GM21423 (cell line): ENCODE data around the gene C1QL1.

Source experiments
- ATAC-seq: cut with Tn5 transposase; IDR thresholded peaks from one replicate; pipeline ENCODE4 v1.9.1; 2021; ENCODE audit warnings: mild to moderate bottlenecking, moderate library complexity; ENCODE audit not compliant: unreplicated experiment

C1QL1 gene

GRCh38 chr17:44968225-44969143, at the start of gene C1QL1:
Gene C1QL1 (minus strand): TSS chr17:44968303. CDS start chr17:44968048, 255 bp downstream.
- ATAC-seq, result peak; percentile 89

DNA sequence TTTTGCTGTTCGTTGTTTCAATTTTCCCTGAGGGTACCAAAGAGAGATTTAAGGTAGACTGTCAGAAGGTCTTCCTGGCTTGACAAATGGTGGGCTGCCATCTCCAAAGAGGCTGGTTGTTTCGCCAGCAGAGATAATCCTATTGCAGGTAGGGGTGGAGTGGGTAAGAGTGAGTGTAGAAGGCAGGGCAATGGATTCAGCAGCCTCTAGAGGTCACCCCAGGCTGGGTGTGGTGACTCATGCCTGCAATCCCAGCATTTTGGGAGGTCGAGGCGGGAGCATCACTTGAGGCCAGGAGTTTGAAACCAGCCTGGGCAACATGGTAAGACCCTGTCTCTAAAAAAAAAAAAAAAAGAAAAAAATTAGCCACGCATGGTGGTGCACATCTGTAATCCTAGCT, 48.7 kb upstream of the C1QL1 start:
- no peak for ATAC-seq

- no peak for ATAC-seq
These were observed 48.1 kb upstream of the C1QL1 start for GRCh38 chr17:45016237-45016636.

DNA sequence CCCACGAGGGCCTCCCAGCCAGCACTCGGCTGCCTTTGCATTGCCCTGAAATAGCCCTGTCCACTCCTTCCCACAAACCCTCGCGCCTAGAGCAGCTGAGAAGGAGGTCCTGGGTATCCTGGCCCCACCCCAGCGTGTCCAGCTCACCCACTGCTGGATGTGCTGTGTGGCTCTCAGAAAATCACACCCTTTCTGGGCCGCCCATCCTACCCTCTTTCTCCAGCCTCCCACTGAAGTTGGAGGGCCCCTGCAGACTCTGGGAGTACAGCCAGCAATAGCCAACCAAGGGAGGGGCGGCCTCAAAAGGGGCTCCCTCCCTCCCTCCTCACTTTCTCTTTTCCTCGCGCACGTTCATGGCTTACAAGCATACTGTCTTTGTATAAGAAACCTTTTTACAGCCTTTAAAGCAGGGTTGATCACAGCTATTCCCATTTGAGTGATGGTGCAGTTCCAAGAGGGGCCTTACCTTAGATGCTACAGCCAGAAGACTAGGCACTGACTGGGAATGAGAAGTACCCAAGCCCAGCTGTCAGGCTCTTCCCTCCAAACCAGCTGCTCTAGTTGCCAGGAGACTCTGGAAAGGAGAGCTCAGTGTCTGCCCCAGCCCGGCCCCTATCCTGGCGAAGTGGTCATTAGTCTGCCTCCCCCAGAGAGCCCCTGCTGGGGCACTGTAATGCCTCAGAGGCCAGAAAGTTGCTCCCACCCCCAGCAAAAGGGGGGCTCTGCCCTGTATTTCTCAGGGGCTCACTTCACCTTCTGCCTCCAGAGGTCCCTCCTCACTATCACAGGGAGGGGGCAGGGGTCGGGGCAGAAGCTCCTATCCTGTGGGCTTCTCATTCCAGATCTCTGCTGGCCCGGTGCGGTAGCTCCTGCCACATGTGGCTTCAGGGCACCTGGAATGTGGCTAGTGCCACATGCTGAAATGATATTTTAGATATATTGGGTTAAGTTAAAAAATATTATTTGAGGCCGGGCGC, 45.2 kb upstream of the C1QL1 start:
- no peak for ATAC-seq

DNA sequence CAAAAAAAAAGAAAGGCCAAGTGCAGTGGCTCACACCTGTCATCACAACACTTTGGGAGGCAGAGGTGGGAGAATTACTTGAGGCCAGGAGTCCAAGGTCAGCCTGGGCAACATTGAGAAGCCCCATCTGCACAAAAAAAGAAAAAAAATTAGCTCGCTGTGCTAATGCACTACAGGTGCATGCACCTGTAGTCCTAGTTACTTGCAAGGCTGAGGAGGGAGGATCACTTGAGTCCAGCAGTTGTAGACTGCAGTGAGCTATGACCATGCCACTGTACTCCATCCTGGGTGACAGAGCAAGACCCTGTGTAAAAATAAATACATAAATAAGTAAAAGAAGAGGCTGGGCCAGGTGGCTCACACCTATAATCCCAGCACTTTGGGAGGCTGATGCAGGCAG, 43.7 kb upstream of the C1QL1 start:
- no peak for ATAC-seq

- ATAC-seq, result no peak
These were observed 41.8 kb upstream of the C1QL1 start for GRCh38 chr17:45009676-45010467.

DNA sequence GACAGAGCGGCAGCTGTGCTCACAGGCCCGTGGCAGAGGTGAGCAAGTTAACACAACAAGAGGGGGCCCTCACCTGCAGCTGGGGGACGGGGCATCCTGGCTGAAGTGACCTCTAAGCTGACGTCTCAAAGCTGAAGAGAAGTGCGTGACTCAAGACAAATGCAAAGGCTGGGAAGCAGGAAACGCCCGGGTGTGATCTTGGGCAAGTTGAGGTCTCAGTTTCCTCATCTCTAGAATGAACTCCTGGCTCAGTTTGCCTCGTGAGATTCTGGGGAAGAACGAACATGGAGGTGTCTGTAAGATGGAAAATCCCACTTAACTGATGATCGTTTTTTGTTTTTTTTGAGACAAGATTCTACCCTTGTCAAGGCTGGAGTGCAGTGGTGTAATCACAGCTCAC, 40.1 kb upstream of the C1QL1 start:
- ATAC-seq, result no peak

DNA sequence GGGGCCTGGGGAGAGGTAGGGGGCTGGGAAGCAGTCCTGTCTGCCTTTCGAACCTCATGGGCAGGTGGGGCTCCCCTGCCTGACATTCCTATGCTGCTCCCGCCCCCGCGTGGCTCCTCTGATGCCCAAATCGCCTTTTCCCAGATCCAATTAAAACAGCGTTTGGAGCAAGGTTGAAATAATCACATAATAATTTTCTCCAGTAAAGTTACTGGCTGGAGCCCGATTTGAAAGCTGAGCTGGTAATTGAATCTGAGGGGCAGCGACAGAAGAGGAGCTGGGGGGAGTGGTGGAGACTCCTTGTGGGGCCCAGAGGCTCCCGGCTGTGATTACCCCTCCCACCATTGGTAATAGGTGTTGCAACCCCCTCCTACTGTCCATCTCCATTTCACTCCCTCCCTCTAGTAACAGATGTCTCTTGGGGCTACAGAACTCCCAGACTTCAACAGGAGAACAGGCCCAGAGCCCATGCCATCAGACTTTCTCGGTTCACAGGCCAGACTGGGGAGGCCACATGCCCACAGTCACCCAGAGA, 38.9 kb upstream of the C1QL1 start:
- no peak for ATAC-seq

- ATAC-seq, result no peak
These were observed 37.6 kb upstream of the C1QL1 start for GRCh38 chr17:45005700-45006099.

DNA sequence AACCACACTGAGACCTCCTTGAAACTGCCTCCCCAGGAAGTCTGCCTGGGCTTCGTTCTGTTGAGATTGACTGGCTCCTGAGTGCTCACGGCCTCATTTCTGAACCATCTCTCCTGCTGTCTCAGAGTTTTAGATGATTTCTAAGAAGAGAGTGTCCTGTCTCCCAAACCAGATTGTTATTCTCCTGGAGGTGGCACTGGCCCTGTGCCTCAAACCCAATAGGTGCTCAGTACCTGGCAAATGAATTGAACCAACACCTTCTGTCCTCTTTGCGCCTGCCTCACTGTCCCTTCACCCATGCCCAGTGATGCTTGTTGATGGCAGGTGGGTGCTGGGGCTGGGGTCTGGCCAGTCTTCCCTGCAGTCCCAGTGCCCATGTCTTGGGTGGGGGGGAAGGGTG, 36.3 kb upstream of the C1QL1 start:
- ATAC-seq, result no peak

GRCh38 chr17:45003877-45004276, 35.8 kb upstream of the C1QL1 start:
- ATAC-seq, result no peak

DNA sequence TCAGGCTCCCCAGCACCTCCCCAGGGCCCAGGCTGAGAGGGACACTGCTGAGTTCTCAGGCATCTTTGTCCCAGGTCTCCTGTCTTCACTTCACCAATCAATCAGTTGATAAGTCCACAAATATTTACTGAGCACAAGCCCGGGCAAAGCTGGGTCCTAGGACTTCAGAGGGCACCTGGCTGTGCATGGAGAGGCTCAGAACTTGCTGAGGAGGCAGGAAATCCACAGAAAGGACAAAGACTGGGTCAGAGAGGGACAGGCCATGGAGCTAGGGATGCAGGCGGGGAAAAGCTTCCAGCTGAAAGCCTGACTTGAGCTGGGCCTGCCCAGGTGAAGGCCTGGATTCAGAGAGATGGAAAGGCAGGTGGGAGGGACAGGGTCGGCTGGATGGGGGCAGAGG, 33.2 kb upstream of the C1QL1 start:
- no peak for ATAC-seq

DNA sequence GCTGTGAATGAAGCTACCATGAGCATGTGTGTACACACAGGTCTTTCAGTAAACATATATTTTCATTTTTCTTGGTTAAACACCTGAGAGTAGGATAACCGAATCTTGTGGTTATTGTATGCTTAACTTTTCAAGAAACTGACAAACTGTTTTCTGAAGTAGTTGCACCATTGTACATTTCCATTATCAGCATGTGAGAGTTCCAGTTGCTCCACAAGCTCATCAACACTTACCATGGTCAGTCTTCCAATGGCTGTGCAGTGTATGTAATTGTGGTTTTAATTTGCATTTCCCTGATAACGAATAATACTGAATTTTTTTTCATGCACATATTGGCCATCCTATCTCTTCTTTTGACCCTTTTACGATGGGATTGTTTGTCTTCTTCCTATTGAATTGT, 31.3 kb upstream of the C1QL1 start:
- ATAC-seq, result no peak

DNA sequence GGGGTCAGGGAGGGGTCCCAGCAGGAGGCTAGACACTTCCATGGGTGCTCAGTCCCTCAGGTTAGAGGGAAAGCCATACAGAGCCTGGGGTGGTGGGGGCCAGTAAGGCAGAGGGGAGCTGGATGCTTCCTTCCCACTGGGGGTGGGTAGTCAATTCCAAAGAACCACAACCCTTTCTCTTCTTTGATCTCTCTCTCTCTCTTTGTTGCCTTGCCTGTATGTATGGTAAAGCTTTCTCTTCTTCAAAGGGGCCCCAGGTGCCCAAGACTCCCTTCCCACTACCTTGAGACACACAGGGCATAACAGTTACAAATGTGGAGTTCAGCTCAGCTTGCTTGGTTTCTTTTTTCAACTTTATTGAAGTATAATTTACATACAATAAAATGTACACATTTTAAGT, 30.5 kb upstream of the C1QL1 start:
- no peak for ATAC-seq

- no peak for ATAC-seq
These were observed 29.8 kb upstream of the C1QL1 start for GRCh38 chr17:44997733-44998520.

- ATAC-seq, result no peak
These were observed 28.2 kb upstream of the C1QL1 start for GRCh38 chr17:44996304-44996703.

DNA sequence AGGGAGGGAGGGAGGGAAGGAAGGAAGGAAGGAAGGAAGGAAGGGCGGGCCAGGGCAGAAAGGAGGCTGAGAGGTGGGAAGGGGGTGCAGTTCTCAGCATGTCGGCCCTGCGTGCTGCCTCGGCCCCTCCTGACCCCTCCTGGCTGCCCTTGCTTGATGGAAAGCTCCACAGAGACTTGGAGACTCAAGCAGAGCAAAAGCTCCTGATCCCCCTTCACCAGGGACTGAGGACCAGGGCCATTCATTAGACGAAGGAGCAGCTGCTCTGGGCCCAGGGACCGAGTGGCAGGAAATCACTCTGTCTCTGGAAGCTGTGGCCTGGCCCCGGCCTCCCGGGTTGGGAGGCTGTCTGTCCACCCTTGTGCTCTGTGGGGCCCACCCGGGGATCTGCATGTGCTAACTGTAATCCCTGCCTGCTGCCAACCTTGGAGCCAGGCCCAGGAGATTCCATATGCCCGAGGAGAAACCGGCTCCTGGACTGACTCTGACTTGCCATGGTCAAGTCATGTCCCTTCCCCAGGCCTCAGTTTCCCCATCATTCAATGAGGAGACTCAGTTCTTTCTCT, 27.4 kb upstream of the C1QL1 start:
- no peak for ATAC-seq

- no peak for ATAC-seq
These were observed 24.3 kb upstream of the C1QL1 start for GRCh38 chr17:44992242-44992939.

DNA sequence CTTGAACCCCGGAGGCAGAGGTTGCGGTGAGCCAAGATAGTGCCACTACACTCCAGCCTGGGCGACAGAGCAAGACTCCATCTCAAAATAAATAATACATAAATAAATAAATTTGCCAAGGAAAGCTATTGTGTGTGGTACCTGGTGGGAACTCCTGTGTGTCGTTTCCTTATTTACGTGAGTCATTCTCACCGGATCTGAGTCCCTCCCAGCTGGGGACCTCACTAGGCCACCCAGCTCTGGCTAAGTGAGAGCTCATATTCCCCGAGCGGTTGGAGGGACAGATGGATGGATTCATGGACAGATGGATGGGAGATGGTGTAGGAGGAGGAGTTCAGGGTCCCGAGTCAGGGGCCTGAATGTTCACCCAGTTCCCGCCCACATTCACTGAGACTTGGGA, 22.9 kb upstream of the C1QL1 start:
- ATAC-seq, result no peak
